ENCODE results near the gene NPAS4.
"Not testable (repeated sequence)": the region's sequence is repeated elsewhere in the genome, so short reads cannot be mapped to it uniquely, and the experiment has no call there.

The NPAS4 gene

DNA sequence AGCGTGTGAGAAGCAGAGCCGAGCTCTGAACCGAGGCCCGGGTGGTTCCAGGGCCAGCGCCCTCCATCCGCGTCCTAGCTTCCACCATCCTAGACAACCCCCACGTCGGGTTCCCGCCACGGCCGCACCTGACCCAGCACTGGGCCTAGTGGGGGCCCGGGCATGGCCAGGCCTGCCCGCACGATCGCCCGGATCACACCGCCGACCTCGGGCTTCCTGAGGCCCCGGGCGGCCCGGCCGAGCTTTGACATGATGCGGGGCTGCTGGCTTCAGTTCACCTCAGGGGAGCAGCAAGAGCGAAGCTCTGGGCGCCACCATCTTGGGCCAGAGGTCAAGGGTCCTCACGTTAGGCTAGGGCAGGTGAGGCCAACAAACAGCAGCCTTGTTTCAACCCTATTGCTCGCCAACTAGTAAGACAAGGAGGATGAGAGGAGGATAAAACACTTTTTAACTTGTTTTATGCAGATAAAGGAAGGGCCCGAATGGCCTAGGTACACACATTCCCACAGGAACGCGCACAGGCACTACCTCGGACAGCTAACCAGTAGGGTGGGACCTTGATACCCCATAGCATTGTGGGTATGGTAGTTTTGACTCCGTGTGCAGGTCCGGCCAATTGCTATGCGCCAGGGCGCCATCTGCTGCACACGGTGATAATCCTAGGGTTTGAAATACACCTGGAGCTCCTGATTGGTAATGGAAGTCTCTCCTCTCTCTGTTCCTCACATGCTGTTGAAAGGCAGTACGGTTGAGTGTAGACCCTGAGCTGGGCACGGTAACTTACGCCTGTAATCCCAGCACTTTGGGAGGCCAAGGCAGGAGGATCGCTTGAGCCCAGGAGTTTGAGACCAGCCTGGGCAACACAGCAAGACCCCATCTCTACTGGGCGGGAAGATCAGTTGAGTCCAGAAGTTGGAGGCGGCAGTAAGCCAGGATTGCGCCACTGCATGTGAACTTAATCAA lies 17.9 kb downstream of the NPAS4 start, which contains the start of gene MRPL11:
TSS of gene MRPL11 (minus strand) at position 345 of the 963 bp plus-strand sequence. CDS start at position 251, 94 bp downstream.
- Histone ChIP-seq H2BK5ac (ENCODE audit: low read depth, low read length, poor library complexity, severe bottlenecking) (peak within 1 kb of the TSS; percentile 24), H3K4me3 (ENCODE audit: insufficient read depth in 1 of 2, low read depth in 1 of 2, low read length in 2 of 2) (peak within 1 kb of the TSS; percentile 74 to 100), H3K4me1 (ENCODE audit: control insufficient read depth, insufficient read depth, low read depth, low read length) (peaks cover 4% of the 10 kb centered on the region), H3K9me3 (ENCODE audit: control insufficient read depth, low read length) (no peaks in the 10 kb centered on the region), H3K9ac (ENCODE audit: low read length) (peak within 1 kb of the TSS; percentile 91), H3K27me3 (ENCODE audit: control insufficient read depth in 1 of 2, insufficient read depth in 1 of 2, low read length in 2 of 2) (no peaks in the 10 kb centered on the region), H4K8ac (ENCODE audit: low read length) (peak within 1 kb of the TSS; percentile 91), H3K36me3 (ENCODE audit: control insufficient read depth in 1 of 2, insufficient read depth in 2 of 2, low read depth in 1 of 2, low read length in 2 of 2) (peaks cover 17 to 24% of the 10 kb centered on the region in 2 experiments), H3K4ac (ENCODE audit: low read depth in 1 of 2, low read length in 2 of 2) (peak within 1 kb of the TSS; percentile 55 to 60), H3K23ac (ENCODE audit: low read length in 2 of 2) (no peak within 1 kb of the TSS), H3K18ac (ENCODE audit: low read depth in 1 of 2, low read length in 2 of 2) (peak within 1 kb of the TSS; percentile 16 to 51), H2AK5ac (ENCODE audit: low read length, severe bottlenecking) (no peak within 1 kb of the TSS), H3K79me1 (replicated peaks; ENCODE audit: low read length, poor library complexity, severe bottlenecking) (peaks cover 15% of the 10 kb centered on the region), H4K91ac (ENCODE audit: low read length) (peak within 1 kb of the TSS; percentile 35), H2AFZ (ENCODE audit: low read depth, low read length) (peak within 1 kb of the TSS; percentile 87), H3K27ac (ENCODE audit: low read length, poor library complexity, severe bottlenecking) (peak within 1 kb of the TSS; percentile 49), H2BK120ac (ENCODE audit: low read depth, low read length) (no peak within 1 kb of the TSS), H3K14ac (ENCODE audit: low read length in 2 of 2) (peak within 1 kb of the TSS in 1 of 2 experiments; percentile 4), H3K4me2 (ENCODE audit: low read length, poor library complexity, severe bottlenecking) (peak within 1 kb of the TSS; percentile 86), H2BK15ac (ENCODE audit: low read depth, poor library complexity, severe bottlenecking) (peak within 1 kb of the TSS; percentile 37), H2BK12ac (ENCODE audit: low read length in 2 of 2) (no peak within 1 kb of the TSS)
- peak; percentile 94 for DNase-seq
- WGBS: 9% methylated on average over 45 of the region's 45 CpGs

DNA sequence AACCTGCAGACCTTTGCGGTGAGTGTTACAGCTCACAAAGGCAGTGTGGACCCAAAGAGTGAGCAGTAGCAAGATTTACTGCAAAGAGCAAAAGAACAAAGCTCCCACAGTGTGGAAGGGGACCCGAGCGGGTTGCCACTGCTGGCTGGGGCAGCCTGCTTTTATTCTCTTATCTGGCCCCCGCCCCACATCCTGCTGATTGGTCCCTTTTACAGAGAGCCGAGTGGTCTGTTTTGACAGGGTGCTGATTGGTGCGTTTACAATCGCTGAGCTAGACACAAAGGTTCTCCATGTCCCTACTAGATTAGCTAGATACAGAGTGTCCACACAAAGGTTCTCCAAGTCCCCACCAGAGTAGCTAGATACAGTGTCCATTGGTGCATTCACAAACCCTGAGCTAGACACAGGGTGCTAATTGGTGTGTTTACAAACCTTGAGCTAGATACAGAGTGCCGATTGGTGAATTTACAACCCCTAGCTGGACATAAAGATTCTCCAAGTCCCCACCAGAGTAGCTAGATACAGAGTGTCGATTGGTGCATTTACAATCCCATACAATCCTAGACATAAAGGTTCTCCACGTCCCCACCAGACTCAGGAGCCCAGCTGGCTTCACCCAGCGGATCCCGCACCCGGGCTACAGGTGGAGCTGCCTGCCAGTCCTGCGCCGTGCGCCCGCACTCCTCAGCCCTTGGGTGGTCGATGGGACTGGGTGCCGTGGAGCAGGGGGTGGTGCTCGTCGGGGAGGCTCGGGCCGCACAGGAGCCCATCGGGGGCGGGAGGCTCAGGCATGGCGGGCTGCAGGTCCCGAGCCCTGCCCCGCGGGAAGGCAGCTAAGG lies 19.5 kb downstream of the NPAS4 start:
- not testable (repeated sequence) for H3K27me3 ChIP-seq (ENCODE audit: control insufficient read depth in 1 of 2, insufficient read depth in 1 of 2, low read length in 2 of 2); H3K4me1 ChIP-seq (ENCODE audit: control insufficient read depth, insufficient read depth, low read depth, low read length); H2BK120ac ChIP-seq (ENCODE audit: low read depth, low read length); H4K91ac ChIP-seq (ENCODE audit: low read length); H3K9me3 ChIP-seq (ENCODE audit: control insufficient read depth, low read length); H2BK12ac ChIP-seq (ENCODE audit: low read length in 2 of 2); H3K14ac ChIP-seq (ENCODE audit: low read length in 2 of 2); H2BK5ac ChIP-seq (ENCODE audit: low read depth, low read length, poor library complexity, severe bottlenecking); H3K4me2 ChIP-seq (ENCODE audit: low read length, poor library complexity, severe bottlenecking); H3K23ac ChIP-seq (ENCODE audit: low read length in 2 of 2); H3K4me3 ChIP-seq (ENCODE audit: insufficient read depth in 1 of 2, low read depth in 1 of 2, low read length in 2 of 2); H3K18ac ChIP-seq (ENCODE audit: low read depth in 1 of 2, low read length in 2 of 2); H2BK15ac ChIP-seq (ENCODE audit: low read depth, poor library complexity, severe bottlenecking); H3K27ac ChIP-seq (ENCODE audit: low read length, poor library complexity, severe bottlenecking); H3K9ac ChIP-seq (ENCODE audit: low read length); H4K8ac ChIP-seq (ENCODE audit: low read length); H3K4ac ChIP-seq (ENCODE audit: low read depth in 1 of 2, low read length in 2 of 2); H2AK5ac ChIP-seq (ENCODE audit: low read length, severe bottlenecking); DNase-seq; H2AFZ ChIP-seq (ENCODE audit: low read depth, low read length)
- WGBS: 90% methylated on average over 26 of the region's 29 CpGs
- peaks cover 13 to 17% of the 10 kb centered on the region in 2 experiments for H3K36me3 ChIP-seq (ENCODE audit: control insufficient read depth in 1 of 2, insufficient read depth in 2 of 2, low read depth in 1 of 2, low read length in 2 of 2)
- peaks cover 15% of the 10 kb centered on the region for H3K79me1 ChIP-seq (replicated peaks; ENCODE audit: low read length, poor library complexity, severe bottlenecking)

DNA sequence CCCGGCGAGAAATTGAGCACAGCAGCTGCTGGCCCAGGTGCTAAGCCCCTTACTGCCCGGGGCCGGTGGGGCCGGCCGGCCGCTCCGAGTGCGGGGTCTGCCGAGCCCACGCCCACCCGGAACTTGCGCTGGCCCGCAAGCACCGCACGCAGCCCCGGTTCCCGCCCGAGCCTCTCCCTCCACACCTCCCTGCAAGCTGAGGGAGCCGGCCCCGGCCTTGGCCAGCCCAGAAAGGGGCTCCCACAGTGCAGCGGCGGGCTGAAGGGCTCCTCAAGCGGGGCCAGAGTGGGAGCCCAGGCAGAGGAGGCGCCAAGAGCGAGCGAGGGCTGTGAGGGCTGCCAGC lies 20.1 kb downstream of the NPAS4 start:
- not testable (repeated sequence) for H2AFZ ChIP-seq (ENCODE audit: low read depth, low read length); H3K4me2 ChIP-seq (ENCODE audit: low read length, poor library complexity, severe bottlenecking); H3K23ac ChIP-seq (ENCODE audit: low read length in 2 of 2); H3K4ac ChIP-seq (ENCODE audit: low read depth in 1 of 2, low read length in 2 of 2); H2BK120ac ChIP-seq (ENCODE audit: low read depth, low read length); H2BK15ac ChIP-seq (ENCODE audit: low read depth, poor library complexity, severe bottlenecking); DNase-seq; H3K9me3 ChIP-seq (ENCODE audit: control insufficient read depth, low read length); H3K4me1 ChIP-seq (ENCODE audit: control insufficient read depth, insufficient read depth, low read depth, low read length); H2AK5ac ChIP-seq (ENCODE audit: low read length, severe bottlenecking); H3K18ac ChIP-seq (ENCODE audit: low read depth in 1 of 2, low read length in 2 of 2); H4K8ac ChIP-seq (ENCODE audit: low read length); H3K27me3 ChIP-seq (ENCODE audit: control insufficient read depth in 1 of 2, insufficient read depth in 1 of 2, low read length in 2 of 2); H2BK5ac ChIP-seq (ENCODE audit: low read depth, low read length, poor library complexity, severe bottlenecking); H3K27ac ChIP-seq (ENCODE audit: low read length, poor library complexity, severe bottlenecking); H3K9ac ChIP-seq (ENCODE audit: low read length); H2BK12ac ChIP-seq (ENCODE audit: low read length in 2 of 2); H3K14ac ChIP-seq (ENCODE audit: low read length in 2 of 2); H4K91ac ChIP-seq (ENCODE audit: low read length); H3K4me3 ChIP-seq (ENCODE audit: insufficient read depth in 1 of 2, low read depth in 1 of 2, low read length in 2 of 2)
- 94% methylated on average over 26 of the region's 27 CpGs for WGBS
- peaks cover 15% of the 10 kb centered on the region for H3K79me1 ChIP-seq (replicated peaks; ENCODE audit: low read length, poor library complexity, severe bottlenecking)
- H3K36me3 ChIP-seq (ENCODE audit: control insufficient read depth in 1 of 2, insufficient read depth in 2 of 2, low read depth in 1 of 2, low read length in 2 of 2): peaks cover 11% of the 10 kb centered on the region in 2 experiments

DNA sequence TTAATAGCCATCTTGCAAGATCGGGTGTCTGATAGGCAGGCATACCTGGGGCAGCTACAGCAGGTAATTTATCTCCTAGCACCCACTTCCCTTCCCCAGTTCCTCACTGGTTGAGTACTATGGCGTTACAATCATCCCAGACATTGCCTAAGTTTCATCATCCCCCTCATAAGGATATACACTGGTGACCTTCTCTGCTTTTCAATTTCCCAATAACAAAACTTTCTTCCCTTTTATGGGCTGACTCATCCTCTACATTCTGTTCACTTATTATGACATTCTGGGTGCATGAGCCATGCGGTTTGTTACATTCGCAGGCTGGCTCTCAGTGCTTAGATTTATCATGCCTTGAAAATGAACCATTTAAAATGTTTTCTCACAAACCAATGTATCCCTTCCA lies 22.8 kb downstream of the NPAS4 start:
- H3K4me3 ChIP-seq (ENCODE audit: insufficient read depth in 1 of 2, low read depth in 1 of 2, low read length in 2 of 2): no peak overlapping the region
- H4K91ac ChIP-seq (ENCODE audit: low read length): no peak overlapping the region
- H2BK120ac ChIP-seq (ENCODE audit: low read depth, low read length): no peak overlapping the region
- WGBS: 79% methylated on average over 4 of the region's 4 CpGs
- H2BK5ac ChIP-seq (ENCODE audit: low read depth, low read length, poor library complexity, severe bottlenecking): no peak overlapping the region
- H3K9me3 ChIP-seq (ENCODE audit: control insufficient read depth, low read length): no peaks in the 10 kb centered on the region
- H4K8ac ChIP-seq (ENCODE audit: low read length): no peak overlapping the region
- no peak overlapping the region for H2AFZ ChIP-seq (ENCODE audit: low read depth, low read length)
- H2AK5ac ChIP-seq (ENCODE audit: low read length, severe bottlenecking): no peak overlapping the region
- no peak overlapping the region for H3K18ac ChIP-seq (ENCODE audit: low read depth in 1 of 2, low read length in 2 of 2)
- no peak overlapping the region for H3K4me2 ChIP-seq (ENCODE audit: low read length, poor library complexity, severe bottlenecking)
- H3K4me1 ChIP-seq (ENCODE audit: control insufficient read depth, insufficient read depth, low read depth, low read length): no peaks in the 10 kb centered on the region
- no peak overlapping the region for H2BK15ac ChIP-seq (ENCODE audit: low read depth, poor library complexity, severe bottlenecking)
- peak; percentile 74 for DNase-seq
- H3K36me3 ChIP-seq (ENCODE audit: control insufficient read depth in 1 of 2, insufficient read depth in 2 of 2, low read depth in 1 of 2, low read length in 2 of 2): no peaks in the 10 kb centered on the region
- no peak overlapping the region for H3K14ac ChIP-seq (ENCODE audit: low read length in 2 of 2)
- no peak overlapping the region for H3K23ac ChIP-seq (ENCODE audit: low read length in 2 of 2)
- H2BK12ac ChIP-seq (ENCODE audit: low read length in 2 of 2): no peak overlapping the region
- H3K27ac ChIP-seq (ENCODE audit: low read length, poor library complexity, severe bottlenecking): no peak overlapping the region
- H3K9ac ChIP-seq (ENCODE audit: low read length): no peak overlapping the region
- H3K4ac ChIP-seq (ENCODE audit: low read depth in 1 of 2, low read length in 2 of 2): no peak overlapping the region
- H3K79me1 ChIP-seq (replicated peaks; ENCODE audit: low read length, poor library complexity, severe bottlenecking): no peaks in the 10 kb centered on the region
- peaks cover 0 to 11% of the 10 kb centered on the region in 2 experiments for H3K27me3 ChIP-seq (ENCODE audit: control insufficient read depth in 1 of 2, insufficient read depth in 1 of 2, low read length in 2 of 2)
